ENCODE measurements around the gene OPTC. TPM values are rescaled to one million over a fixed set of nuclear protein-coding genes. Genes with fewer than 3 reads are reported as not detected.

Gene OPTC, protein sequence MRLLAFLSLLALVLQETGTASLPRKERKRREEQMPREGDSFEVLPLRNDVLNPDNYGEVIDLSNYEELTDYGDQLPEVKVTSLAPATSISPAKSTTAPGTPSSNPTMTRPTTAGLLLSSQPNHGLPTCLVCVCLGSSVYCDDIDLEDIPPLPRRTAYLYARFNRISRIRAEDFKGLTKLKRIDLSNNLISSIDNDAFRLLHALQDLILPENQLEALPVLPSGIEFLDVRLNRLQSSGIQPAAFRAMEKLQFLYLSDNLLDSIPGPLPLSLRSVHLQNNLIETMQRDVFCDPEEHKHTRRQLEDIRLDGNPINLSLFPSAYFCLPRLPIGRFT
- not detected in 5 replicates for total RNA-seq (2022; extraction: Qiagen RNA extraction)

DNA sequence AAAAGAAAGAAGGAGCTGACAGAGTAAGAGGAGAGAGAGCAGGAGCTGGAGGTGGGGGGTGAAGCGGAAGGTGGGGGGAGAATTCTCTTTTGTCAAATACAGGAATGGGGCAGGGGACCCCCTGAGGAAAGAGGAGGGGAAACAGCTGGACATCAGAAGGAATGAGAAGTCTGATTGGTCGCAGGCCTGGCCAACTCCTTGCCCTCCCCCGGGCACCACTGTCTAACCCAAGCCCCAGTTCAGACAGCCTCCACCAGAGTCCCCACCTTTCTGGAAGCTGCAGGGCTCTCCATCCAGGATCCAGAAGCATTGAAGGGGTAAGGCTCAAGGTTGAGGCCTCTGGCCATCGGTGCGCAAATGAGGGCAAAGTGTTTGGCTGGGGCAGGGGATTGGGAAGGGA lies at the start of gene OPTC:
TSS of gene OPTC (plus strand) at position 253 of the 400 bp plus-strand sequence. CDS start 1,853 bp downstream, outside the sequence.

DNA sequence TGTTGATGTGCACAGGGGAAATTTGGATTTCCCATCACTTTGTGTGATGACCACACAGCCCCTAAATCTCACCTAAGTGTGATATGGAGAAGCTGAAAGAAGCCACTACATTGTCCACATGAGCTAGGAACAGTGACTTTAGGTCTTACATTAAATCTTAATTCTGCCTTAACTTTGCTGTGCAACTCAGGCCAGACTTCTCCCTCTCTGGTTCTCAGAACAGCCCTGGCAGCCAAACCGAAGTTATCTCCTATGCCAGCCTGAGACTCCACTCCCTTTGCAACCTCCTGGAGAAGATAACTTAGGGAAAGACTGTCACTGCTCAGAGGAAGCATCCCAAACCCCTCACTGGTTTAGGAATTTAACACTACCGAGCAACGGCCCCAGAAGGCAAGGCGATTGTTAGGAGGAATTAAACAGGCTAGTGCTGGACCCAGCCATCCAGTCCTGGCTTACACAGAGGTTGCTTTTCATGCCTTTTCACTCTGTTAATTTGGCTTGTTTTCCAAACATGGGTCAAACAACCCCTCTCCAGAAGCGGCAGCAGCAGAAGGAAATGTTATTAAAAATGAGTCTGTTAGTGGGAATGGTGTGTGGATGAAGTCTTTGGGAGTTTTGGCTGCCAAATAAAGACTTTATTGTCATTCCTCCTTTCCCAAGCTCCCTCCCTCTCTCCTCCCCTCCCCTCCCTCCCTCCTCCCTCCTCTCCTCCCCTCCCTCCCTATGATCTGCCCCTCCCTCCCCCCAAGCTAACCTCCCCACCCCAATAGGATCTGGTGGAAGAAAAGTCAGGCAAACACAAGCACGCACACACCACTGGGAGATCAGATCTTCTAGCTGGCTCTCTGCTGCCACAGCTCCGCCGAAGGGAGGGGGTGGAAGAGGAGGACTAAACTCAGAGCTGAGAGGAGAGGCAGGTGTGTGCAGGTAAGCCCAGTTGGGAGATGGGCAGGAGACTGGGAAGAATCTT lies 18.7 kb upstream of the OPTC start, which contains the start of gene PRELP:
TSS of gene PRELP (plus strand) at position 795 of the 970 bp plus-strand sequence. CDS start 7,379 bp downstream, outside the sequence.

Other genes starting within 250 kb of the OPTC start
- 11.0 to 14.9 TPM (median 14.5 TPM) in 5 replicates for gene BTG2, start 188.6 kb upstream of the OPTC start, total RNA-seq (2022; extraction: Qiagen RNA extraction)
- 0.03 to 0.06 TPM (median 0.06 TPM) in 3 of 5 replicates, not detected in the others for gene FMOD, start 143.0 kb upstream of the OPTC start, total RNA-seq (2022; extraction: Qiagen RNA extraction)
- gene PRELP, start 18.3 kb upstream of the OPTC start, total RNA-seq (2022; extraction: Qiagen RNA extraction): 0.01 TPM in 1 of 5 replicates, not detected in the others
- 16.6 to 29.4 TPM (median 21.2 TPM) in 5 replicates for gene ATP2B4, start 132.7 kb downstream of the OPTC start, total RNA-seq (2022; extraction: Qiagen RNA extraction)